ENCODE results near the gene SLFN11. TPM values are rescaled to one million over a fixed set of nuclear protein-coding genes. Genes with fewer than 3 reads are reported as not detected.
"Not testable (repeated sequence)": the region's sequence is repeated elsewhere in the genome, so short reads cannot be mapped to it uniquely, and the experiment has no call there.

The SLFN11 gene
- total RNA-seq, 1 experiment from 2014 or later: 0.26 TPM

- TF ChIP-seq AR (CRISPR knock-in tag; IDR thresholded peaks at IDR 0.05) (no peak), NR3C1 (CRISPR knock-in tag; conservative IDR thresholded peaks at IDR 0.05; ENCODE audit: low read depth) (no peak)
Measured at GRCh38 chr17:35416659-35417058, 43.2 kb upstream of the SLFN11 start (continued).

GRCh38 chr17:35414707-35415106, 41.3 kb upstream of the SLFN11 start:
- POLR2A ChIA-PET; H3K4me3 Mint-ChIP-seq; DNase-seq (ENCODE audit: low spot score); H3K4me1 Mint-ChIP-seq; CTCF ChIA-PET; H3K27ac Mint-ChIP-seq; H3K27me3 Mint-ChIP-seq (ENCODE audit: low read depth); ATAC-seq: not testable (repeated sequence)
- Mint-ChIP-seq H3K36me3 (peaks cover 23% of the 10 kb centered on the region), H3K9me3 (peaks cover 18% of the 10 kb centered on the region)

GRCh38 chr17:35414247-35414646, 40.8 kb upstream of the SLFN11 start:
- Mint-ChIP-seq H3K9me3 (peaks cover 18% of the 10 kb centered on the region), H3K27me3 (ENCODE audit: low read depth) (peaks cover 3% of the 10 kb centered on the region), H3K4me3 (no peak overlapping the region), H3K27ac (no peak overlapping the region), H3K36me3 (peaks cover 25% of the 10 kb centered on the region), H3K4me1 (no peaks in the 10 kb centered on the region)
- POLR2A ChIA-PET: no interaction called here
- DNase-seq (ENCODE audit: low spot score) (no peak), ATAC-seq (no peak)
- CTCF ChIA-PET: no interaction called here
- TF ChIP-seq PRDM15 (CRISPR knock-in tag; IDR thresholded peaks at IDR 0.05) (no peak), ZBTB21 (CRISPR knock-in tag; IDR thresholded peaks at IDR 0.05; ENCODE audit: borderline replicate concordance) (no peak), GRHL2 (CRISPR knock-in tag; IDR thresholded peaks at IDR 0.05; ENCODE audit: insufficient replicate concordance, severe bottlenecking) (no peak), ATF3 (CRISPR knock-in tag; conservative IDR thresholded peaks at IDR 0.05) (no peak), ZNF138 (CRISPR knock-in tag; conservative IDR thresholded peaks at IDR 0.05) (no peak), SMAD3 (CRISPR knock-in tag; IDR thresholded peaks at IDR 0.05; ENCODE audit: borderline replicate concordance) (no peak), NFATC4 (CRISPR knock-in tag; IDR thresholded peaks at IDR 0.05) (no peak), ATF6 (CRISPR knock-in tag; IDR thresholded peaks at IDR 0.05) (no peak), EMX1 (CRISPR knock-in tag; IDR thresholded peaks at IDR 0.05) (no peak), CREM (CRISPR knock-in tag; IDR thresholded peaks at IDR 0.05) (no peak), MYBL2 (CRISPR knock-in tag; IDR thresholded peaks at IDR 0.05) (no peak), ZNF317 (CRISPR knock-in tag; IDR thresholded peaks at IDR 0.05; ENCODE audit: borderline replicate concordance, low read depth) (no peak), ZNF423 (CRISPR knock-in tag; IDR thresholded peaks at IDR 0.05) (no peak), ZNF425 (CRISPR knock-in tag; conservative IDR thresholded peaks at IDR 0.05) (no peak), GTF2I (CRISPR knock-in tag; conservative IDR thresholded peaks at IDR 0.05) (no peak), CTCF (IDR thresholded peaks at IDR 0.05) (no peak), RORB (CRISPR knock-in tag; IDR thresholded peaks at IDR 0.05) (no peak), ZNF512 (CRISPR knock-in tag; IDR thresholded peaks at IDR 0.05; ENCODE audit: borderline replicate concordance) (no peak)
